Right hindlimb (tissue), 1 donor: ENCODE data around the gene GCGR.

Source experiments
- DNase-seq: peaks from one replicate; pipeline ENCODE4 v3.0.0-alpha.2; 2018

GCGR gene

DNA sequence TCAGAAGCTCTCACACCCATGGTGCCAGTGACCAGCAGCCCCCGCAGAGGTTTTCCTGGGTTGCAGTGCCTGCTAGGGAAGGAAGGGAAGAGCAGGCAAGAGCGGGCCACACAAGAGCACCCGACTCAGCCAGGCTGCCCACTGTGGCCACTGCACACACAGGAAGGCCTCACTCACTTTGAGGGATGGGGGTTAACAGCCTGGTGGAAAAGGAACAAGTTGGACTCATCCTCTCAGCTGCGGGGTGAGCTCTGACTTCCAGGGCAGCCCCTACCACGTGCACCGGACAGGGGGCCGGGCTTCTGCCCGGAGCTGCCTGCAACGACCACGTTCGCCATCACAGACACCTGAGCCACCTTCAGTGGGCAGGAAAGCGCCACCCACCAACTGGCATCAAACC, 48.3 kb downstream of the GCGR start:
- DNase-seq = no peak

- no peak for DNase-seq
These were observed 51.2 kb downstream of the GCGR start for GRCh38 chr17:81854974-81855774.

DNA sequence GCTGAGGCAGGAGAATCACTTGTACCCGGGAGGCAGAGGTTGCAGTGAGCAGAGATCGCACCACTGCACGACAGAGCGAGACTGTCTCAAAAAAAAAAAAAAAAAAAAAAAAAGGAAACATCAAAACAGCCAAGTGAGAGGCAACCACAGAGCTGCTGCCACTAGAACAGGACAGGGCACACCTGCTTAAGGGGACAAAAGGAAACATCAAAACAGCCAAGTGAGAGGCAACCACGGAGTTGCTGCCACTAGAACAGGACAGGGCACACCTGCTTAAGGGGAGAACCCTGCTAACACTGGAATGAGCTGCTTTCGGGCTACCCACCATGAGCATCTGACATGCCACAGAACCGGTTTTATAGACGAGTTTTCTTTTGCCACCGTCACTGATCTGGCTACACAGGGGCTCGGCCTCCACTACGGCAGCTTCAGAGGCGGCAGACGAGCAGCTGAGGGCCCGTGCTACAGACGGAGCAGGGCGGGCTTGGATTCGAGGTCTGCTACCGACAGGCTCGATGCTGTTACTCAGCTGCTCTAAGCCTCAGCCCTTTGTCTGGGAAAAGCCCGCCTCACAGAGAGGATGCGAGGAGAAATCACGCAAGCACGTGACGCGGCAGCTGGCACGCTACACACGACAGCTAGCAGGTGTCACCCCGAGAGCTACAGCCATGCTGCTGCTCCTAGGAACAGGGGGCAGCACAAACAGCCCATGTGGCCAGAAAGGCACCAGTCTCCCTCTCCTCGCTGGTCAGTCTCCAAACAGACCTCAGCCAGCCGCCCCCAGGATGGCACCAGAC, 54.4 kb downstream of the GCGR start:
- DNase-seq = no peak

- no peak for DNase-seq
These were observed 55.3 kb downstream of the GCGR start for GRCh38 chr17:81858967-81859905.

GRCh38 chr17:81859906-81860755, 56.2 kb downstream of the GCGR start, which contains the start of gene P4HB:
Gene P4HB, minus strand, starts transcription at chr17:81860535. Its CDS starts 64 bp downstream, at chr17:81860471.
- DNase-seq = no peak

- DNase-seq = peak; percentile 100
These were observed 57.0 kb downstream of the GCGR start for GRCh38 chr17:81860756-81861568.

- DNase-seq = no peak
These were observed 59.2 kb downstream of the GCGR start for GRCh38 chr17:81863123-81863675.
